Heart left ventricle (tissue), 16 donors: ENCODE results near the gene SFTPD. TPM values are rescaled to one million over a fixed set of nuclear protein-coding genes. Genes with fewer than 3 reads are reported as not detected.
"Not testable (repeated sequence)": the region's sequence is repeated elsewhere in the genome, so short reads cannot be mapped to it uniquely, and the experiment has no call there.

ENCODE experiments used
- ATAC-seq, 4 donors: fragments of 200-7000 bp; cut with Tn5 transposase; one replicate each; pipeline ENCODE4 v1.9.1; 2020 to 2022; ENCODE audit warnings: moderate library complexity in 4 of 4, mild to moderate bottlenecking in 3 of 4, moderate number of reproducible peaks in 1 of 4
- DNase-seq, 5 donors: peaks; one replicate each; pipeline ENCODE4 v3.0.0-alpha.2; 2020
- H3K27ac ChIP-seq, 12 donors: fragments of 200-600 bp; sonication (generic) in 4 of 12; one replicate each; pipeline versions ENCODE4 v1.5.0 to v1.8.0; 2016 to 2022; ENCODE audit warnings: mild to moderate bottlenecking in 2 of 12
- H3K27me3 ChIP-seq, 9 donors: fragments of 200-600 bp; sonication (generic) in 2 of 9; one replicate each; pipeline versions ENCODE4 v1.5.1 to v1.8.0; 2016 to 2022; ENCODE audit warnings: mild to moderate bottlenecking in 3 of 9
- H3K36me3 ChIP-seq, 9 donors: fragments of 200-600 bp; sonication (generic) in 2 of 9; one replicate each; pipeline versions ENCODE4 v1.5.0 to v1.8.0; 2018 to 2022; ENCODE audit warnings: mild to moderate bottlenecking in 2 of 9
- H3K4me1 ChIP-seq, 12 donors: fragments of 200-600 bp; sonication (generic) in 4 of 12; one replicate each; pipeline versions ENCODE4 v1.5.0 to v1.8.0; 2016 to 2022; ENCODE audit warnings: mild to moderate bottlenecking in 3 of 12
- H3K4me3 ChIP-seq, 12 donors: fragments of 200-600 bp; sonication (generic) in 4 of 12; one replicate each; pipeline versions ENCODE4 v1.5.0 to v1.8.0; 2017 to 2022; ENCODE audit warnings: mild to moderate bottlenecking in 9 of 12, moderate library complexity in 4 of 12
- H3K9me3 ChIP-seq, 12 donors: fragments of 200-600 bp; sonication (generic) in 4 of 12; one replicate each; pipeline versions ENCODE4 v1.5.0 to v1.8.0; 2016 to 2022; ENCODE audit warnings: mild to moderate bottlenecking in 1 of 12
- POLR2A ChIP-seq, 2 donors: fragments of 450-650 bp; IDR thresholded peaks; one replicate each; pipeline ENCODE4 v1.6.1; 2017; ENCODE audit warnings: antibody characterized with exemption in 2 of 2, mild to moderate bottlenecking in 2 of 2, moderate library complexity in 2 of 2
- WGBS, 4 donors: extraction: QIAGEN DNeasy Blood & Tissue Kit in 2 of 4; methylation state at CpG; one replicate each; pipeline versions ENCODE4 v1.1.5 to v1.1.7; 2013 to 2018; 5-methylcytosine and 5-hydroxymethylcytosine counted together
- intact Hi-C, 10 donors: fragments of 100-400 bp; cut with DNase I; formaldehyde crosslinking; loops; one replicate each; pipeline versions ENCODE4 v1.11.1 to v1.14.2; 2022
- polyA plus RNA-seq, 2 donors: library from polyadenylated mRNA; stranded (reverse); fragments of 200-250 nt; gene quantifications; one replicate each; pipeline ENCODE4 v1.2.3, GENCODE V29; 2013
- total RNA-seq, 9 donors: library from RNA; depleted of rRNA in 2 of 9; stranded (reverse); fragments of >200 nt in 2 of 9; fragmentation: NEBNext Ultra II Directional in 3 of 9; extraction: Animal tissue kit (Norgen Biotek cat#: 25700) in 3 of 9; gene quantifications; one replicate each; pipeline versions ENCODE4 v1.1.0 to v1.2.4, GENCODE V29; 2016 to 2023
- TF ChIP-seq, protein P1 (sequence below), 12 donors: fragments of 200-600 bp; sonication (generic) in 4 of 12; IDR thresholded peaks; one replicate each; pipeline versions ENCODE4 v1.5.0 to v1.8.0; 2018 to 2022; ENCODE audit warnings: antibody characterized with exemption in 12 of 12, mild to moderate bottlenecking in 5 of 12
- donor health status: ischemic (EF 13 %, LVEDD 7.1; RV severe dilation, severe dysfunction).
- donor health status: healthy with polysubstance abuse.
- donor health status: DM: no; HTN: yes; CAD: no.
- donor health status: DM: no; HTN: no; CAD: no.
- donor health status: ischemic (EF 25% LVEDD 6.9; RV normal size, moderate dysfunction).
- donor health status: ischemic (EF 25% LVEDD 5.7; RV mildly dilated, moderate dysfunction).
- donor health status: healthy.
- donor health status: DM: yes; HTN: yes; CAD: no.
- donor health status: ischemic (EF 35%, LVEDD 5.7; RV mildly dilated, moderate dysfunction).
- donor health status: nonischemic (EF 11% LVEDD 7.7; RV severe dilation, severe dysfunction).
- donor health status: DM: yes; HTN: yes; CAD: no.
- donor health status: PGD.
- donor health status: ischemic (EF 29% LVEDD 5.4; RV normal size, mild dysfunction).
- donor health status: nonischemic (EF 23%, LVEDD 6.1; RV moderate dilation, normal function).

Gene SFTPD
- total and polyA plus RNA-seq, 11 donors: 0.12 to 1.9 (median 1.0) TPM; not detected in 1

DNA sequence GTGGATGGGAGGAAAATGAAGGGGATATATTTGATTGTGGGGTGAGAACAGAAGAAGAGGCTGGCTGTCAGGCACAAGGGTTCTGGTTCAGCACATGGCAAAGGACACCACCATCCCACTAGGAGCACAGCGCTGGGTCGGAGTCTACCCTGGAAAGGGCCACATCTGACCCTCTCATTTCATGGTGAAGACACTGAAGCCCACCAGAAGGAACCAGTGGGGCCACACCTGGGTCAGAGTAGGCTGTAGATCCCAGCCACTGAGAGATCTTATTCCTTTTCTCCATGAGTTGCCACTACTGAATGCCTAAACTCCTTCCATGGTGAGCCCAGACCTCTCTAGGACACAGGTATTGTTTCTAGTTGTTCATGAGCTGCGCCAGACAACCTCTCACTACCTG, 25.8 kb downstream of the SFTPD start:
- Histone ChIP-seq H3K9me3 (no peaks in the 10 kb centered on the region), H3K36me3 (peaks cover 0 to 19% (median 0%) of the 10 kb centered on the region in 9 donors), H3K27ac (no peak overlapping the region), H3K27me3 (no peaks in the 10 kb centered on the region), H3K4me1 (peaks cover 0 to 23% (median 8%) of the 10 kb centered on the region in 12 donors), H3K4me3 (no peak overlapping the region)
- WGBS, 4 donors: 93 to 98% (median 96%) methylated on average over 2 to 3 of the region's 3 CpGs
- ATAC-seq (no peak), DNase-seq (no peak)
- intact Hi-C loops: loop anchor here in 6 of 10 donors (10.0 kb wide), 3 partner anchors 98 to 358 kb away; partner anchors contain the start of genes NUTM2E (in 3 of the 6) and SFTPA2 (in 2 of the 6)
- TF ChIP-seq, protein P1, sequence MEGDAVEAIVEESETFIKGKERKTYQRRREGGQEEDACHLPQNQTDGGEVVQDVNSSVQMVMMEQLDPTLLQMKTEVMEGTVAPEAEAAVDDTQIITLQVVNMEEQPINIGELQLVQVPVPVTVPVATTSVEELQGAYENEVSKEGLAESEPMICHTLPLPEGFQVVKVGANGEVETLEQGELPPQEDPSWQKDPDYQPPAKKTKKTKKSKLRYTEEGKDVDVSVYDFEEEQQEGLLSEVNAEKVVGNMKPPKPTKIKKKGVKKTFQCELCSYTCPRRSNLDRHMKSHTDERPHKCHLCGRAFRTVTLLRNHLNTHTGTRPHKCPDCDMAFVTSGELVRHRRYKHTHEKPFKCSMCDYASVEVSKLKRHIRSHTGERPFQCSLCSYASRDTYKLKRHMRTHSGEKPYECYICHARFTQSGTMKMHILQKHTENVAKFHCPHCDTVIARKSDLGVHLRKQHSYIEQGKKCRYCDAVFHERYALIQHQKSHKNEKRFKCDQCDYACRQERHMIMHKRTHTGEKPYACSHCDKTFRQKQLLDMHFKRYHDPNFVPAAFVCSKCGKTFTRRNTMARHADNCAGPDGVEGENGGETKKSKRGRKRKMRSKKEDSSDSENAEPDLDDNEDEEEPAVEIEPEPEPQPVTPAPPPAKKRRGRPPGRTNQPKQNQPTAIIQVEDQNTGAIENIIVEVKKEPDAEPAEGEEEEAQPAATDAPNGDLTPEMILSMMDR (IDR thresholded peaks at IDR 0.05): no peak
- no peak for TF ChIP-seq POLR2A (IDR thresholded peaks at IDR 0.05)

- not testable (repeated sequence) for H3K27ac ChIP-seq, H3K4me3 ChIP-seq, DNase-seq, ATAC-seq, H3K27me3 ChIP-seq, H3K9me3 ChIP-seq
- WGBS, 4 donors: 86 to 90% (median 87%) methylated on average over 5 to 6 of the region's 6 CpGs
- H3K36me3 ChIP-seq: peaks cover 0 to 19% (median 0%) of the 10 kb centered on the region in 9 donors
- H3K4me1 ChIP-seq: peaks cover 0 to 13% (median 5%) of the 10 kb centered on the region in 12 donors
- intact Hi-C loops: loop anchor here in 6 of 10 donors (10.0 kb wide), 3 partner anchors 97 to 357 kb away; partner anchors contain the start of genes NUTM2E (in 3 of the 6) and SFTPA2 (in 2 of the 6)
These were observed 26.9 kb downstream of the SFTPD start for GRCh38 chr10:79922011-79922412.

- WGBS, 4 donors: 91 to 96% (median 95%) methylated on average over 2 of the region's 2 CpGs
- H3K4me1 ChIP-seq: peaks cover 0 to 12% (median 0%) of the 10 kb centered on the region in 12 donors
- intact Hi-C loops, H3K9me3 ChIP-seq, ATAC-seq, H3K4me3 ChIP-seq, DNase-seq, H3K27me3 ChIP-seq, H3K36me3 ChIP-seq, H3K27ac ChIP-seq: not testable (repeated sequence)
These were observed 33.1 kb downstream of the SFTPD start for GRCh38 chr10:79915838-79916237.

DNA sequence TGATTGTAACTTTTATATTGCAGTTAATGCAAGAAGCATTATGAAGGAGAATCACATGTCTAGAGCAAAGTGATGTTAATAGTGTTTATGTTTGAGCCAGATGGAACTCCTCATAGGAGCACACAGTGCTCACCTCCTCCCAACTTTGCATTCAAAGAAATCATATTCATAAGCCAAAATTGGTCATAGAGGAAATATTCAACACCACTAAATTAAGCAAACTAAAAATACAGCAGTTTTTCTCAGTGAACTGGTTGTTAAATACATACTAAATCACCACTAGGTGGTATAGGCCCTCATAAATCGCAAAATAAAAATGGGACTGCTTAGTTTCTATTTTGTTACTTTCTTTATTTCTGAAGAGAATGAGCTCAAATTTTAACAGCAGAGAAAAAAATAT, 34.4 kb downstream of the SFTPD start:
- H3K27me3 ChIP-seq, intact Hi-C loops, H3K36me3 ChIP-seq, H3K4me3 ChIP-seq, H3K9me3 ChIP-seq, DNase-seq: not testable (repeated sequence)
- 71 to 87% (median 75%) methylated on average over 1 of the region's 1 CpG for WGBS, 4 donors
- peak in 2 of 4 donors; percentile 36 to 42 for ATAC-seq
- H3K4me1 ChIP-seq: peaks cover 0 to 12% (median 0%) of the 10 kb centered on the region in 12 donors
- TF ChIP-seq, protein P1 (IDR thresholded peaks at IDR 0.05): peak in 5 of 12 donors; percentile 11 to 29 (median 26)
- peak overlapping the region in 3 of 12 donors; percentile 0 to 25 (median 15) for H3K27ac ChIP-seq

- Histone ChIP-seq H3K9me3 (no peaks in the 10 kb centered on the region), H3K4me1 (peaks cover 0 to 20% (median 4%) of the 10 kb centered on the region in 12 donors), H3K36me3 (peaks cover 0 to 8% (median 0%) of the 10 kb centered on the region in 9 donors), H3K27ac (peak overlapping the region; percentile 7 to 80 (median 62)), H3K4me3 (peak overlapping the region in 9 of 12 donors; percentile 0 to 36 (median 25)), H3K27me3 (no peaks in the 10 kb centered on the region)
- DNase-seq (no peak), ATAC-seq (peak; percentile 28 to 60 (median 55))
- intact Hi-C loops: no loop called here
- TF ChIP-seq, protein P1 (IDR thresholded peaks at IDR 0.05): no peak
- TF ChIP-seq POLR2A (IDR thresholded peaks at IDR 0.05): no peak
- 49 to 71% (median 64%) methylated on average over 2 of the region's 2 CpGs for WGBS, 4 donors
These were observed 38.1 kb downstream of the SFTPD start for GRCh38 chr10:79910836-79911235.
